Measurements from ENCODE around the gene SPAST.
A peak's percentile ranks its signal among the peaks of the same experiment; 100 is the strongest.
"Not testable (repeated sequence)": the region's sequence is repeated elsewhere in the genome, so short reads cannot be mapped to it uniquely, and the experiment has no call there.

The SPAST gene

GRCh38 chr2:32063310-32064020 lies at the start of gene SPAST:
TSS of gene SPAST (plus strand) at chr2:32063556. CDS start at chr2:32063832, 276 bp downstream.
- peak; percentile 99 for DNase-seq (ENCODE audit: low read depth, low spot score)

- DNase-seq (ENCODE audit: low read depth, low spot score), result peak; percentile 26
Observed at GRCh38 chr2:32018789-32019482, 44.4 kb upstream of the SPAST start.

GRCh38 chr2:32034198-32034887 lies 29.0 kb upstream of the SPAST start:
- peak; percentile 39 for DNase-seq (ENCODE audit: low read depth, low spot score)

- peak; percentile 97 for DNase-seq (ENCODE audit: low read depth, low spot score)
Observed at GRCh38 chr2:32039447-32040219, 23.7 kb upstream of the SPAST start, which contains the start of gene DPY30. TSS of gene DPY30 (minus strand) at chr2:32039805. CDS start at chr2:32039456, 349 bp downstream.

- no peak for DNase-seq (ENCODE audit: low read depth, low spot score)
Observed at GRCh38 chr2:32043561-32043960, 19.8 kb upstream of the SPAST start.

GRCh38 chr2:32051836-32052439 lies 11.4 kb upstream of the SPAST start:
- no peak for DNase-seq (ENCODE audit: low read depth, low spot score)

GRCh38 chr2:32054583-32054982 lies 8.8 kb upstream of the SPAST start:
- DNase-seq (ENCODE audit: low read depth, low spot score), result not testable (repeated sequence)

- DNase-seq (ENCODE audit: low read depth, low spot score), result peak; percentile 16
Observed at GRCh38 chr2:32058130-32058529, 5.2 kb upstream of the SPAST start.

GRCh38 chr2:32060266-32060665 lies 3.1 kb upstream of the SPAST start:
- DNase-seq (ENCODE audit: low read depth, low spot score), result no peak

GRCh38 chr2:32061430-32061829 lies 1.9 kb upstream of the SPAST start:
- no peak for DNase-seq (ENCODE audit: low read depth, low spot score)

- DNase-seq (ENCODE audit: low read depth, low spot score), result peak; percentile 57
Observed at GRCh38 chr2:32061973-32062861, 1.1 kb upstream of the SPAST start.

GRCh38 chr2:32064021-32064601 lies 755 bp downstream of the SPAST start:
- DNase-seq (ENCODE audit: low read depth, low spot score), result no peak

- no peak for DNase-seq (ENCODE audit: low read depth, low spot score)
Observed at GRCh38 chr2:32064713-32065112, 1.4 kb downstream of the SPAST start.

GRCh38 chr2:32067549-32067948 lies 4.2 kb downstream of the SPAST start:
- no peak for DNase-seq (ENCODE audit: low read depth, low spot score)

- DNase-seq (ENCODE audit: low read depth, low spot score), result no peak
Observed at GRCh38 chr2:32074134-32074506, 10.8 kb downstream of the SPAST start.

GRCh38 chr2:32095671-32096070 lies 32.3 kb downstream of the SPAST start:
- DNase-seq (ENCODE audit: low read depth, low spot score), result no peak

GRCh38 chr2:32108111-32108510 lies 44.8 kb downstream of the SPAST start:
- DNase-seq (ENCODE audit: low read depth, low spot score), result no peak

- DNase-seq (ENCODE audit: low read depth, low spot score), result no peak
Observed at GRCh38 chr2:32118055-32118454, 54.7 kb downstream of the SPAST start.

GRCh38 chr2:32119161-32119560 lies 55.8 kb downstream of the SPAST start:
- no peak for DNase-seq (ENCODE audit: low read depth, low spot score)

GRCh38 chr2:32124660-32125059 lies 61.3 kb downstream of the SPAST start:
- no peak for DNase-seq (ENCODE audit: low read depth, low spot score)
